IgD-negative memory B cell (primary cell): Measurements from ENCODE around the gene GMDS. TPM values are rescaled to one million over a fixed set of nuclear protein-coding genes. Genes with fewer than 3 reads are reported as not detected.

Experiments
- H3K27ac Mint-ChIP-seq, 3 donors: one replicate each; pipeline ENCODE4 v1.8.0; 2020 to 2022; ENCODE audit warnings: mild to moderate bottlenecking in 3 of 3, mixed read lengths in 3 of 3, moderate library complexity in 1 of 3
- H3K27me3 Mint-ChIP-seq: one replicate; pipeline ENCODE4 v1.8.0; 2021; ENCODE audit warnings: mixed read lengths
- H3K36me3 Mint-ChIP-seq: one replicate; pipeline ENCODE4 v1.8.0; 2020; ENCODE audit warnings: mild to moderate bottlenecking, mixed read lengths
- H3K4me1 Mint-ChIP-seq, 3 donors: one replicate each; pipeline ENCODE4 v1.8.0; 2020 to 2022; ENCODE audit warnings: mixed read lengths in 3 of 3, mild to moderate bottlenecking in 1 of 3
- H3K4me3 Mint-ChIP-seq, 4 donors: one replicate each; pipeline ENCODE4 v1.8.0; 2020 to 2022; ENCODE audit warnings: mild to moderate bottlenecking in 4 of 4, mixed read lengths in 4 of 4, moderate library complexity in 3 of 4
- H3K9me3 Mint-ChIP-seq, 3 donors: one replicate each; pipeline ENCODE4 v1.8.0; 2020 to 2021; ENCODE audit warnings: mixed read lengths in 3 of 3, mild to moderate bottlenecking in 1 of 3
- polyA plus RNA-seq: library from polyadenylated mRNA; unstranded; fragments of 300-500 nt; fragmentation: Illumina TruSeq; gene quantifications from one replicate; pipeline ENCODE4 v1.2.3, GENCODE V29; 2021

GMDS gene
- polyA plus RNA-seq, 1 donor from 2014 or later, result 17.0 TPM

DNA sequence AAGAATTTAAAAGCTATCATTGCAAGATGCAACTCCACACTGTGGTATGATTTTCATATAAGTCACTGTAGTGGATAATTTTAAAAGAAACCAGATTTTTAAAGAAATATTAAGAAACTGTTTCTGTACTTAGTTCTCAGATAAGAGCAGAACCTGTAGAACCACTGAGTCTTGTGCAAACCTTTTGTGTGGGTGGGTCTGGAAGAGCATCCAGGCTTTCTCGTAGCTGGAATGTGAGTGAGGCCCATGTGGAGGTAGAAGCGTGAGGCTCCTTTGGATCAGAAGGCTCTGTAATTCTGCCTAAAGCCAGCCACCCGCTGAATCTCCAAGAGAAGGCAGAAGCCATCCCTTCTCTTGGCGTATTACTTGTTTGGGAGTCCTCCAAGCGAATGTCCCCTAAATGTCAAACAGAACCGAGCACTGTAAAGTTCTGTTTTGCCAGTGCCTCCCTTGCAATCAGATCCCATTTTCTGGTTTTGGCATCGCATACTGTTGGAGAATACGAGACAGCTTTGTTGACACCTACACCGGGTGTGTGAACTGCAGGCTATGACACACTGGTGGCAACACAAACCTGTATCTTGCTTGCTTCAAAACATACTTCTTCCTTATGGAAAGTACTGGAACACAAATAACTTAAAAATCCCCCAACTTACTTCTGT, 447.0 kb downstream of the GMDS start:
- Mint-ChIP-seq H3K27me3 (no peaks in the 10 kb centered on the region), H3K4me1 (peaks cover 8 to 15% (median 13%) of the 10 kb centered on the region in 3 donors), H3K4me3 (no peak overlapping the region), H3K27ac (no peak overlapping the region), H3K36me3 (no peaks in the 10 kb centered on the region), H3K9me3 (no peaks in the 10 kb centered on the region)

GRCh38 chr6:1797801-1798200, 447.6 kb downstream of the GMDS start:
- Mint-ChIP-seq H3K27ac (peak overlapping the region in 1 of 3 donors; percentile 37), H3K36me3 (no peaks in the 10 kb centered on the region), H3K27me3 (no peaks in the 10 kb centered on the region), H3K9me3 (no peaks in the 10 kb centered on the region), H3K4me1 (peaks cover 8 to 15% (median 13%) of the 10 kb centered on the region in 3 donors), H3K4me3 (peak overlapping the region in 1 of 4 donors; percentile 51)

GRCh38 chr6:1796706-1797529, 448.5 kb downstream of the GMDS start:
- no peak overlapping the region for H3K27ac Mint-ChIP-seq
- H3K36me3 Mint-ChIP-seq, result no peaks in the 10 kb centered on the region
- peaks cover 8 to 15% (median 13%) of the 10 kb centered on the region in 3 donors for H3K4me1 Mint-ChIP-seq
- no peaks in the 10 kb centered on the region for H3K9me3 Mint-ChIP-seq
- H3K4me3 Mint-ChIP-seq, result peak overlapping the region in 1 of 4 donors; percentile 51
- H3K27me3 Mint-ChIP-seq, result no peaks in the 10 kb centered on the region

DNA sequence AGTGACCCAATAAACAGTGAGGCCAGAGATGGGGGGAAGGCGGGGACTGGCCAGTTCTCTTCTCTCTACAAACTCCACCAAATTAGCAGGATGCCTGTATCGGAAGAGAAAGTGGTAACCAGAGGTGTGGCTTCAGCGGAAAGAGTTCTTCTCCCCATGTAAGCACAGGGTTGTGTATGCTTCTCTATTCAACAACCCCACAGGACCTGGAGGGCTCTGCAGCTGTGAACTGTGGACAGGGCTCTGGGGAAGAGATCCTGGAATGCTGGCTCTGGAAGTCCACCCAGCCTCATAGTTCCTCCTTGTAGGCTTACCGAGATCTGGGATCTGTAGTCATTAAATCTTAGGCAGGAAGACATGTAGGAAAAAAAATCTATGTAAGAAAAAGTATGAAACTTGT, 449.5 kb downstream of the GMDS start:
- Mint-ChIP-seq H3K27me3 (no peaks in the 10 kb centered on the region), H3K9me3 (no peaks in the 10 kb centered on the region), H3K4me1 (peaks cover 8 to 15% (median 13%) of the 10 kb centered on the region in 3 donors), H3K4me3 (no peak overlapping the region), H3K27ac (no peak overlapping the region), H3K36me3 (no peaks in the 10 kb centered on the region)

- Mint-ChIP-seq H3K9me3 (no peaks in the 10 kb centered on the region), H3K27ac (no peak overlapping the region), H3K4me1 (peaks cover 8 to 13% (median 13%) of the 10 kb centered on the region in 3 donors), H3K4me3 (no peak overlapping the region), H3K36me3 (no peaks in the 10 kb centered on the region), H3K27me3 (no peaks in the 10 kb centered on the region)
Observed at GRCh38 chr6:1792989-1793388, 452.4 kb downstream of the GMDS start.

DNA sequence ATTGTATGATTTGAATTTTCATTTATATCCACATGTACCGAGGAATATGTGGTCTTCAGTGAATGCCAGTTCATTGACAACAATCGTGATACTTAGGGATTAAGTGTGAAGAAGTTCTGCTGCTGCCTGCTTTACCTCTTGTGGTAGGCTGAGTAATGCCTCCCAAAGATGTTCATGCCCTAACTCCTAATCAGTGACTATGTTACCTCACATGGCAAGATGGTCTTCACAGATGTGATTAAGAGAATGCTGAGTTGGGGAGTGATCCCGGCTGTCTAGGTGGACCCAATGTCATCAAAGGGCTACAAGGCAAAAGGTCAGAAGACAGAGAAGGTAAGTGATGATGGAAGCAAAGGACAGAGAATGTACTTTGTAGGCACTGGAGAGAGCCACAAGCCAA, 454.7 kb downstream of the GMDS start:
- Mint-ChIP-seq H3K9me3 (no peaks in the 10 kb centered on the region), H3K4me3 (no peak overlapping the region), H3K36me3 (peaks cover 2% of the 10 kb centered on the region), H3K27me3 (no peaks in the 10 kb centered on the region), H3K4me1 (peaks cover 0 to 7% (median 4%) of the 10 kb centered on the region in 3 donors), H3K27ac (no peak overlapping the region)

GRCh38 chr6:1789092-1789491, 456.3 kb downstream of the GMDS start:
- Mint-ChIP-seq H3K9me3 (no peaks in the 10 kb centered on the region), H3K4me3 (no peak overlapping the region), H3K27me3 (no peaks in the 10 kb centered on the region), H3K36me3 (peaks cover 4% of the 10 kb centered on the region), H3K4me1 (peaks cover 0 to 7% (median 4%) of the 10 kb centered on the region in 3 donors), H3K27ac (no peak overlapping the region)

GRCh38 chr6:1787894-1788293, 457.5 kb downstream of the GMDS start:
- Mint-ChIP-seq H3K4me1 (peaks cover 0 to 7% (median 4%) of the 10 kb centered on the region in 3 donors), H3K36me3 (peaks cover 4% of the 10 kb centered on the region), H3K27me3 (no peaks in the 10 kb centered on the region), H3K27ac (peak overlapping the region in 1 of 3 donors; percentile 35), H3K4me3 (no peak overlapping the region), H3K9me3 (no peaks in the 10 kb centered on the region)

DNA sequence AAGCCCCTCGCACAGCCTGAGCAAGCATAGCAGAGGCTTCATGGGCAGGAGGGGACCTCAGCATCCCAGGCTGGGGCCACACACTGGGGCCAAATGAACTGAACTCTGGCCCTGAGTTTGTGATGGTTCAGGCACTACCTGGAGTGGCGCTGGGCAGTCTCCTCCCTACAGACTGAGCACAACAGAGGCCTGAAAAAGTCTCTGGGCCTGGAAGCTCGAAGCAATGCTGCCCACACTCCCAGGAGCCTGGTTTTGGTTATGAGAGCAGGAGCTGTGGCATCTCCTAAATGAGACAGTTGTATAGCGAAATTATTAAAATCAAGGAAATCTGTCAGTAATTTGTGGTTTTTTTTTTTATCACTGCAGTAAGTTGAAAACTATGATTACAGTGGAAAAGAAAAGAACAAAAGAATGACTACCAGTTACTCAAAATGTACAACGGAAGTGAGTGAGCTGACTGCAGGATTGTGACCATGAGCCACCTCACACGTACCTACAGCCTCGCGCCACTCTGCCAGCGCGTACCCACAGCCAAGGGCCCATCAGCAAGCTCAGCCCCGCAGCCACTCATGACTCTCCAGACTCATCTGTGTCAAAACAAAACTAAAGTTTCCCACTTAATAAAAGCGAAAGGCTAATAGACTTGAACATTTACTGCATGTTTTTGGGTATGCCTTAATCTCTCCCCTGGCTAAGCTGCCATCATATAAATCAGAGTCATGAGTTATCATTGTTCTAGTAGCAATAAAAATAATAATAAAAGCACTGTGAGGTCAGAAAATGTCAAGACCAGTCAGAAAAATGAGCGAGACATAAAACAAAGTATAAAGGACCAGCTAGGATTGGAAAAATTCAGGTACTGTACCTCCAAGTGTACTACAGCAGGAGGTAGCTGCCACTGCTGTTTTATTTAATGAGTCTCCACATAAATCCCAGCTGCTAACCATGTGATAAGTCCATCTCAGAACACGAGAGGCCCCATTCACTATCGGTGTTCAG, 458.7 kb downstream of the GMDS start:
- Mint-ChIP-seq H3K4me3 (peak overlapping the region in 1 of 4 donors; percentile 8), H3K36me3 (peaks cover 9% of the 10 kb centered on the region), H3K27me3 (no peaks in the 10 kb centered on the region), H3K4me1 (peaks cover 0 to 7% (median 4%) of the 10 kb centered on the region in 3 donors), H3K27ac (no peak overlapping the region), H3K9me3 (no peaks in the 10 kb centered on the region)

GRCh38 chr6:1784422-1784884, 461.0 kb downstream of the GMDS start:
- H3K4me1 Mint-ChIP-seq, result peaks cover 0 to 7% (median 4%) of the 10 kb centered on the region in 3 donors
- no peak overlapping the region for H3K4me3 Mint-ChIP-seq
- H3K27me3 Mint-ChIP-seq, result no peaks in the 10 kb centered on the region
- peaks cover 9% of the 10 kb centered on the region for H3K36me3 Mint-ChIP-seq
- H3K9me3 Mint-ChIP-seq, result no peaks in the 10 kb centered on the region
- H3K27ac Mint-ChIP-seq, result no peak overlapping the region

DNA sequence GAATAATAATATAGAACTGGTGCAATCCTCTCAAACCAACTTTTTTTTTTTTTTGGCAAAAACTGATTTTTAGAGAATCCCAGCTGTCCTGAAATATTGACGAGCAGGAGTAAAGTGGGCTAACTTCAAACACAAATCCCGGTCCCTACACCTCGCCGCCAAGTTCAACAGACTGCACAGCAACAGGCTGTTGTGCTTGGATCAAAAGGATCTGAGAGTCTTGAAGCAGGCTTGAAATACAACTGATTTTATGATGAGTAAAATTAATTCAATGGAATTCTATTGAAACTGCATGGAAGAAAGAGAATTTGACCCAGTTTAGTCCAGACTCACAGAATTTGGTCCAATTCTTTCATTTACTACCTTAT, 463.6 kb downstream of the GMDS start:
- H3K27me3 Mint-ChIP-seq, result no peaks in the 10 kb centered on the region
- H3K4me3 Mint-ChIP-seq, result no peak overlapping the region
- peaks cover 0 to 4% (median 1%) of the 10 kb centered on the region in 3 donors for H3K4me1 Mint-ChIP-seq
- H3K27ac Mint-ChIP-seq, result no peak overlapping the region
- H3K36me3 Mint-ChIP-seq, result peaks cover 9% of the 10 kb centered on the region
- H3K9me3 Mint-ChIP-seq, result no peaks in the 10 kb centered on the region

DNA sequence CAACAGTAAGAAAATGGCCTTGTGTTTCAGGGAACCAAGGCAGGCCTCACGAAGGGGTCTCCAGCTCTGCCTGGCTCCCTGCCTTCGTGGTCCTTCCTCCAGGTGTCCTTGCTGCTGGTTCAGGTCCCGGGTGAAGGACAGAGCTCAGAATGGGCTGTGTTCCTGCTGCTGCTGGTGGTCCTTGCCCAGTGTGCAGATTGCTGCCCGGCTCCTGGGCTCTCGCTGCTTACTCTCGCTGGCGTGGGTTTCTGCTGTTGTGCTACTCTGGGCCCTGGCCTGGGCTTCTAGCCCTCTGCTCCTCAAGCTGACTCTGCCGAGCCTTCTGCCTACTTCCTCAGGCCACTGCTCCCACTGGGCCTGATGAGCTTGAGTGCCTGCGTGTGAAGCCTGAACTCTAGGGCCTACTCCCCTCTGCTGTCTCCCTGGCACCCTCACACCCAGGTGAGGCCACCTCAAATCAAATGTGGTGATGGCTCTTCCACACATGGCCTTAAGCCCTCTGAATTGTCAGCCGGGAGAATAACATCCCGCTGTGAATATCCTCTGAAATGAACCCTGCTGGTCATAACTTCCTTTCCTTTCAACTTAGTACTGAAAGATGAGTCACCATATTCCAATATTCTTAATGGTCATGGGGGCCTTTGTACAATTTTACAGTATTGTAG, 464.1 kb downstream of the GMDS start:
- Mint-ChIP-seq H3K4me3 (no peak overlapping the region), H3K27ac (no peak overlapping the region), H3K36me3 (peaks cover 9% of the 10 kb centered on the region), H3K4me1 (peaks cover 0 to 2% (median 0%) of the 10 kb centered on the region in 3 donors), H3K27me3 (no peaks in the 10 kb centered on the region), H3K9me3 (no peaks in the 10 kb centered on the region)

DNA sequence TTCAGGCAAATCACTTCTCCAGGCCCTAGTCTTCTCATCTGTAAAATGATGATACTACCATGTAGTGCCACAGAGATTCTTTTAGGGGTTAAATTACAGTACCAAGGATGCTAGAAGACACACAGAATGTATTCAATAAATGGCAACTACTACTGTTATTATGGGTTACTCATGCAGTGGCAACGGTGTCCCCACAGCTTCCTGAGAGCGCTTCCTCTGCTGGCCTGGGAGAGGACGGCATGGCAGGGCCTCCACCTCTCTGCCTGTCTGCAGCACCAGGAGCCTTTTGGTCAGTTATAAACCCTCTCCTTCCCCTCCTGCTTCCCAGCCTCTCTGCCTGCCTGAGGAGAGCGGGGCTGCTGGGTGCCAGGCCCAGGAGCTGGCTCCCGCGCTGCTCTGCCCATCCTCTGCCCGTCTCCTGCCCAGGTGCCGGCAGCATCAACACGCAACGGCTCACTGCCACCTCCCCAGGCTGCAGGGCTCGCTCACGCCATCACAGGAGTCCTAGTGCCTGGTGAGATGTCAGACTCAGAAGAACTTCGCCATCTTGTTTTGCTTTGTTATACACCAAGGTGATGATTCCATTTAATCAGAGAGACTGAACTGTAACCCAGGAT, 465.0 kb downstream of the GMDS start:
- no peaks in the 10 kb centered on the region for H3K9me3 Mint-ChIP-seq
- H3K27ac Mint-ChIP-seq, result no peak overlapping the region
- peaks cover 7% of the 10 kb centered on the region for H3K36me3 Mint-ChIP-seq
- H3K27me3 Mint-ChIP-seq, result no peaks in the 10 kb centered on the region
- H3K4me1 Mint-ChIP-seq, result no peaks in the 10 kb centered on the region
- no peak overlapping the region for H3K4me3 Mint-ChIP-seq

- Mint-ChIP-seq H3K27me3 (no peaks in the 10 kb centered on the region), H3K4me1 (peaks cover 0 to 1% (median 0%) of the 10 kb centered on the region in 3 donors), H3K9me3 (no peaks in the 10 kb centered on the region), H3K4me3 (no peak overlapping the region), H3K36me3 (peaks cover 5% of the 10 kb centered on the region), H3K27ac (no peak overlapping the region)
Observed at GRCh38 chr6:1778686-1779235, 466.6 kb downstream of the GMDS start.
